HG03342 (cell line): ENCODE results near the gene OR13C5.

Experiments
- ATAC-seq: cut with Tn5 transposase; IDR thresholded peaks from one replicate; pipeline ENCODE4 v1.9.1; 2021; ENCODE audit warnings: mild to moderate bottlenecking, moderate library complexity; ENCODE audit not compliant: unreplicated experiment

Gene OR13C5

DNA sequence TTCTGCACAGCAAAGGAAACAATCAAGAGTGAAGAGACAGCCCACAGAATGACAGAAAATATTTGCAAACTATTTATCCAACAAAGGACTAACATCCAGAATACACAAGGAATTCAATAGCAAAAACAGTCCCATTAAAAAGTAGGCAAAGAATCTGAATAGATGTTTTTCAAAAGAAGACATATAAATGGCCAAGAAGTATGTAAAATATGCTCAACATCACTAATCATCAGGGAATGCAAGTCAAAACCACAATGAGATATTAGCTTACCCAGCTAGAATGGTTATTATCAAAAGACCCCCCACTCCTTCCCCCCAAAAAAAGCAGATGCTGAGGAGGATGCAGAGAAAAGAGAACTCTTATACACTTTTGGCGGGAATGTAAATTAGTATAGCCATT, 43.7 kb downstream of the OR13C5 start:
- no peak for ATAC-seq

DNA sequence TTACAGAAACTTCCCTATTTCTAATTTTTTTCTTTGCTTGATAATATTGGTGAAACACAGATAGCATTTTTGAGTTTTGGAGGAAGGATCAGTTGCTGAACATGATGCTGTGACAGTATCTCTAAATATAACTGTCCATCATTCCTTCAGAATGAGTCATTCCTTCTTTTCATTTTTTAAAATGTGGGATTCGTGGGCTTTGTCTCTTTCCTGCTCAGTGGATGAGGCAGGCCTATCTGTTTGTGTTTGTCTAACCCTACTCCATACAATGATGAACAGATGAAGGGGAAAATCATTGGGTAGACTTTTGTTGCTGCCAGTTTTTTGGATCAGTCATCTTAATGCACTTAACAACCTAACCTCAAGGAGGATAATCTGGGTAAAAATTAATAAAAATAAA, 46.0 kb downstream of the OR13C5 start:
- no peak for ATAC-seq
